GM21529 (cell line): Measurements from ENCODE around the gene TTYH2.

ENCODE experiments used
- ATAC-seq: cut with Tn5 transposase; IDR thresholded peaks from one replicate; pipeline ENCODE4 v1.9.1; 2021; ENCODE audit not compliant: unreplicated experiment

Gene TTYH2

DNA sequence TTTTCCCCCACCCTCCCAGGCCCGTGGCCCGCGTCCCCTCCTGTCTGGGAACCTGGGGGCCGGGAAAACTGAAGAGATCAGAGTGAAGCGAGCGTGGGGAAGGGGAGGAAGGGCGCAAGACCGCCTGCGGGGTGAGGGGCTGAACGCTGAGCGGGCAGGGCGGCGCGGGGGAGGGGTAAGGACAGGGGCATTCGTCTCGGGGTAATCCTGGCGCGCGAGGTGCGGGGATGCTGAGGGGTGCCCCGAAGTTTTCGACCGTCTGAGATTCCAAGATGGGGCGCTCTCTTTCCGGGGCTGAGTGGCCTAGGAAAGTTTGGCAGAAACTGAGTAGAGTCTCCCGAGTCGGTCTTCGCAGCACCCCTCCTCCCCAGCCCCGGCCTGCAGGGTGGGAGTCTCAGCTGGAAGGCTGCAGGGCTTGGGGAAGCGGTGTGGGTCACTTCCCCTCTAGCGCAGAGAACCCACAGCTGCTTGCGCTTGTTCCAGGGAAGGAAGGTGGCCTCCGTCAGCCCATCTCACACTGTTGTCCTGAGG is 555 bp downstream of the TTYH2 start:
- ATAC-seq = no peak

DNA sequence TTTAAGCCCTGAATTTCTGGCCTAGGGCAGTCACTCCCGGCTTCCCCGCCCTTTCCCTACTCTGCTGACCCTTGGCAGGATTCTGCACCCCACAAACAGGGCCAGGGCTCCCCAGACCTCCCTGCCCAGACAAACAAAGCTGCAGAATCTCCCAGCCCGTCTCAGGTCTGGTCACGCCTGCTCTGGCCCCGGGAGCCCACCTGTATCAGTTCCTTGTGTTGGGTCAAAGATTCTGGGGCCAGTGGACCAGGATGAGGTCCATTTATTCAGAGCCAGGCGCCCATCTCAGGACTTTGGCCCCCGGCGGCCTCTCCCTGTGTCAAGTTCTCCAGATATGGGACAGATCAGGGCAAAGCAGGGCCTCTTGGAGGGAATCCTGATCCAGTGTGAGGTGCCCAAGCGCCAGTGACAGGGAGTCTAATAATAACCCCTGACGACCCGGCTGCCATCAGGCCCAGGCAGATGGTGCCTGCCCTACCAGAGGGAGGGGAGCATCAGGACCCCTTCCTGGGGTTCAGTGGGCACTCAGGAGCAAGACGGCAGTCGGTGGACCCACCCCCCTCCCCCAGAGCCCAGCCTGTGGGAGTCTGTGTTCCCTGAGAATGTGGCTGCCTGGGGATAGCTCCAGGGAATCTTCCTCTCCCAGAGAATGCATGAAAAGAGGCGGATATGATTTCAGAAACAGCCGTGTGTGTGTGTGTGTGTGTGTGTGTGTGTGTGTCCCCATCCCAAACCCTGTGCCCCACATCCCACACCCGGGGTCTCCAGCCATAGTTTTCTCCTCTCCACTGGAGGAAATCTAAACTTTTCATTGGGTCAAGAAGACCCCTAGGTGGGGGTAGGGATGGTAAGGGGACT is 1.3 kb downstream of the TTYH2 start:
- no peak for ATAC-seq

DNA sequence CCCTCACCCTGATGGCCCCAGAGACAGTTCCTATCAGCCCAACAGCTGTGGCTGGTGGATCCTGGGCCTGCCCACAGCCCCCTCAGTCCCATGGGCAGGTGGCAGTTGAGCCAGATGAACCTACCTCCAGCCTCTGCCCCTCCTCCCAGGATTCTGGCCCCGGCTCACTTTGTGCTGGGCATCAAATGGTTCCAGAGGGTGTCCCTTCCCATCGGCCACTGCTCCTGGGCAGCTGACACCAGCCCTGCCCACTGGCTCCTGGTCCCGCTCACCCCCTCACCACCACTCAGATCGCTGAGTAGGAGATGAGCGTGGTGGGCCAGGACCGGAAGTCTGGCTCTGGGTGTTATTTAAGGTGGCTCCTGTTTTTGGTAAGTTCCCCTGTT is 2.0 kb downstream of the TTYH2 start:
- ATAC-seq = no peak

DNA sequence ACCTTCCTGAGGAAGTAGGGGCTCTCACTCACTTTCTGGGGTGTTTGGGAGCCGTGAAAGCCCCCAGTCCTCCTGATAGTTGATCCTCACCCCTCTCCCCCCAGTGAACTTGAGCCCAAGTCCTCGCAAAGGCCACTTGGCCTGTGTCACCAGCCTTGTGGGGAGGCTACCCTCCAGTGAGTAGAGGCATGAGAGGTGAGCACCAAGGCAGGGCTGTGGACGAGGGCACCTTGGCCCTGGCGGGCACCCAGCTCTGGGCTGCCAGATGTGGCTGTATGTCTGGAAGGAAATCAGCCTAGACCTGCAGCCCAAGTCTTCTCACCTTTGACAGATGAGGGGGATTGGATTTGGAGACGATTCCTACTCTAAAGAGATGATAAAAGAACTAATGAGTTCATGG is 3.1 kb downstream of the TTYH2 start:
- no peak for ATAC-seq

DNA sequence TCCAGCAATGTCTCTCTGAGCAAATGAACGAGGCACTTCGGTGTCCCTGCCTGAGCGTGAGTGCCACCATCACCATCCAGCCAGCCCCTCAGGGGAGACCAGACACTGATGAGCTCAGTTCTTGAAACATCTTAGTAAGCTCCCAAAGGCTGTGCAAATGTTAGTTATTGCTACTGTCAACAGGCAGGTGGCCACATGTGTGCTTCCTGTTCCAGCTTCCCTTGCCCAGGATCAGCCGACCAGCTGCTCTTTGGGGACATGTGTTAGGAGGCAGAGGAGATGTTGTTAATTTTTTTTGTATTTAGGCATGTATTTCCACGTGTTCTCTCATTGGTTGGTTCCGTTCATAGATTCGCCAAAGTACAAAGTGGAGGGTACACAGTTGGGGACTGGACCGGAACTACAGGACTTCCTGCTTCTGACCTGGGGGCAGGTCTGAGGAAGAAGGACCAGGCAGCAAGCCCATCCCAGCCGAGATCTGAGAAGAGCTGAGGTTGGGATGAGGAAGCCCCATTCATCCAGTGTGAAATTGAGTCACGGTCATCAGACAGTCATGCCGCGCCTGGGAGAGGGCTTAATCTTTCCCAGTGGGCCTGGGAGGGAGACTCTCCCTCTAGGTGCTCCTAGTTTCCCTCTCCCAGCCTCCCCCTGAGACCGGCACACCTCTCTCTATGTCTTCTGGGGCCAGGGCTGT is 3.8 kb downstream of the TTYH2 start:
- ATAC-seq = no peak

DNA sequence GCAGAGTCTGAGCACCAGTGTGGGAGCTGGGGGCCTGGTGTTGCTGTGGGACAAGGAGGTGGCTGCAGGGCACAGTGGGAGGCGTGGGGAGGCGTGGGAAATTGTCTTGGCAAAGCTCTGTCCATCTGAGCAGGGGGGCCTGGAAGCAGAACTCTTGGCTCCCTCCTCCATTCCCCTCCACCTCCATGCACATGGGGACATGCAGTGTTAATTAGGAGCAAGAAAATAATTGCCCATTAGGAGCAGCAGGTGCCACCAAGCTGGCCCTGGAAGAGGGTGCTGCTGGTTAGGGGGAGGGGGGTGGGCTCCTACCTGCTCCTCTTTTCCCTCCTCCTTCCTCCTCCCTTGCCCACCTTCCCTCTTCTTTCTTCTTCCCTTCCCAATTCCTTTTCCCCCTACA is 4.5 kb downstream of the TTYH2 start:
- ATAC-seq = no peak

DNA sequence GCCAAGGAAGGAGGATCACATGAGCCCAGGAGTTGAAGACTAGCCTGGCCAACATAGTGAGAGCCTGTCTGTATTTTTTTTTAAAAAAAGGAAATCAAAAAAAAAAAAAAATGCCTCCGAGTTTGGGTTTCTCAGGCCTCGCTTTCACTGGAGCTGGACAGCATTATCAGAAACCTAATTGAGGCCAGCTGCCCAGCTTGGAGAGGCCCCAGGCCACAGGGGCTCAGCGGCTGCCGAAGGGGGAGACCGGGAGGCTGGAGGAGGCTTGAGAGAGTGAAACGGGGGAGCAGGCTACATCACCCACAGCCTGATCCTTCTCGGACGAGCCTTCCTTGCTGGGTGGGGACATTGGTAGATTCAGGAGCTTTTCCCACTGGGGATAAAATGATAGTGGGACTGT is 5.1 kb downstream of the TTYH2 start:
- ATAC-seq = no peak

DNA sequence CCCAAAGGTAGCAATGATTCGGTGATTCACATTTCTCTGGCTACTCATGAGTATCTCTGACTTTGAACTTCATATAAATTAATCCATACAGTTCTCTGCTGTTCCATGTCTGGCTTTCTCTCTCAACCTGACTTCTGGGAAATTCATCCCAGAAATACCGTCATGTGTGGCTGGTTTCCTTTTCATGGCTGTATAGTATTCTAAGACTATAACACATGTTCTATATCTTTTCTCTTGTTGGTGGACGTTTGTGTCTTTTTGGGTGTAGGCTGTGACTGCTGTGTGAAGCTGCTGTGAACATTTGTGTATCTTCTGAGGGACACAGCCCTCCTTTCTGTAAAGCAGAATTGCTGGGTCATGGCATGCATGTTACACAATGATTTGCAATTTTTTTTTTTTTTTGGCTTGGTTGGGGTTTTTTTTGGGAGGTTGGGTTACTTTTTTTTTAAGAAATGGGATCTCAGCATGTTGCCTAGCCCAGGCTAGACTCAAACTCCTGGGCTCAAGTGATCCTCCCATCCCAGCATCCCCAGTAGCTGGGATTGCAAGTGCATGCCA is 6.3 kb downstream of the TTYH2 start:
- no peak for ATAC-seq

DNA sequence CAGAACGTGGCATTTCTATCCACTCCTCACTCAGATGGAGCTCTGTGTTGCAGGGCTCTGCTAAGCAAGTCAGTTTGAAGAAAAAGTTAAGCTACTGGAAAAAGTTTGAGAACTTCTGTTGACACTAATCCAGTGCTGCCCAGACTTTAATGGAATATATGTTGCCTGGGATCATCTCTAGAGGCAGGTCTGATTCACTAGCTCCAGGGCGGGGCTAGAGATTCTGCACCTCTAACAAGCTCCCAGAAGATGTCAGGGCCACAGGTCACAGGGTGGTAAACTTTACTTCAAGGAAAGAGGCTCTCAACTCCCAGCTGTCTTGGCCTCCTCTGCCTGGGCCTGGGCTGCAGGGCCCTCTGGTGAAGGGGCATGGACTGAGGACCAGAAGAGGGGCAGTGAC is 6.8 kb downstream of the TTYH2 start:
- ATAC-seq = no peak

DNA sequence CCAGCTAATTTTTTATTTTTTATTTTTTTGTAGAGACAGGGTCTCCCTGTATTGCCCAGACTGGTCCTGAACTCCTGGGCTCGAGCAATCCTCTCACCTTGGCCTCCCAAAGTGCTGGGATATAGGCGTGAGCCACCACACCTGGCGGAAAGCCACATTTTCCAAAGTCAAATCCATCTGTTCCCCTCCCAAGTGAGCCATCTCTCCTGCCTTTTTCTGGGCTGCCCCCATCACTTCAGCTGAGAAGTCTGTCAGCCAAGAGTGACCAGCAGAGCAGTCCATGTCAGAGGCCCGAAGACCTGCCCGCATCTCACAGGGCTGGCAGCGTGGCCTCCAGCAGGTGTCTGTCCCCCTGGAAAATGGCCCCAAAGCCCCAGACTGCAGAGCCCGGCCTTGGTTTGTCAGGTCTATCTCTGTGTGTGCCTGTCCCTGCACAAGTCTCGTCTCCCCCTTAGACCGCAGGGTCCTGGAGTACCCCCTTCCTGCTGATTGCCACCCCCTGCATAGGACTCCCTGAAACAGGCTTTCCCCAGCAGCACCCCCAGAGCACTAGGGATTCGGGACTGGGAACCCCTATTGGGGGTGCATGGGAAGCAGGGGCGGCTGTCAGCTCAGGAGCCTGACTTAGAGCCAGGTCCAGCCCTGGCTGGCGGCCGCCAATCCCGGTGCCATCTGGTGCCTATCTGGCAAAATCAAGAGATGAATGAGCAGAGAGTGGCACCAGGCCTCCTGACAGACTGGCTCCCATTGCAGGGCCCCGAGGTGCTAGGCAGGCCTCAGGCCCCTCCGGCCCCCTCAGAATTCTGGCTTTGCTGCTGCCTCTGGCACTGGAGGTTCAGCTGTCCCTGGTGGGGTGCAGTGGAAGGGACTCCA is 7.8 kb downstream of the TTYH2 start:
- ATAC-seq = no peak

DNA sequence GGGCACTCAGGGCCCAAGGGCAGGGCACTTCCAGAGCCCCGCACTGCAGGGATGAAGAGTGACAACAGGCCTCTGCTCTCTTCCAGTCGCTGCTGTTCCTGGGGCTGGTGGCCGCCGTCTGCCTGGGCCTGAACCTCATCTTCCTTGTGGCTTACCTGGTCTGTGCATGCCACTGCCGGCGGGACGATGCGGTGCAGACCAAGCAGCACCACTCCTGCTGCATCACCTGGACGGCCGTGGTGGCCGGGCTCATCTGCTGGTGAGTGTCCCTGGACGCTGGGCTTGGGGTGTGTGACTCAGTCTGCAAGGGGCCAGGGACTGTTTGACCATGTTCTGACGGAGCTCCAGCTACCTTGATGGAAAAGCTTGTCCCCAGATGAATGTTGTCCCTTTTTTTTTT is 9.0 kb downstream of the TTYH2 start:
- ATAC-seq = no peak

DNA sequence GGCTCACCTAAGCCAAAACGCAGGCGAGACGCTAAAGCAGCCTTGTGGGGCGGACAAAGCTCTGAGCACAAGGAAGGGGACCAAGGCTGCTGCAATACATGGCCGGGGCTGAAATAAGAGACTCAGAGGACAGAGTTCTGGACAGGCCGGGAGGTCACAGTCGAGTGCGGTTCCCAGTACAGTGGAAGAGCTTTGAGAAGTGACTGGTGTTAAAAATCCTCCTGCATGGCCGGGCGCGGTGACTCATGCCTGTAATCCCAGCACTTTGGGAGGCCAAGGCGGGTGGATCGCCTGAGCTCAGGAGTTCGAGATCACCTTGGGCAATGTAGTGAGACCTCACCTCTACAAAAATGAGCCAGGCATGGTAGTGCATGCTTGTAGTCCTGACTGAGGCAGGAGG is 10.5 kb downstream of the TTYH2 start:
- no peak for ATAC-seq

DNA sequence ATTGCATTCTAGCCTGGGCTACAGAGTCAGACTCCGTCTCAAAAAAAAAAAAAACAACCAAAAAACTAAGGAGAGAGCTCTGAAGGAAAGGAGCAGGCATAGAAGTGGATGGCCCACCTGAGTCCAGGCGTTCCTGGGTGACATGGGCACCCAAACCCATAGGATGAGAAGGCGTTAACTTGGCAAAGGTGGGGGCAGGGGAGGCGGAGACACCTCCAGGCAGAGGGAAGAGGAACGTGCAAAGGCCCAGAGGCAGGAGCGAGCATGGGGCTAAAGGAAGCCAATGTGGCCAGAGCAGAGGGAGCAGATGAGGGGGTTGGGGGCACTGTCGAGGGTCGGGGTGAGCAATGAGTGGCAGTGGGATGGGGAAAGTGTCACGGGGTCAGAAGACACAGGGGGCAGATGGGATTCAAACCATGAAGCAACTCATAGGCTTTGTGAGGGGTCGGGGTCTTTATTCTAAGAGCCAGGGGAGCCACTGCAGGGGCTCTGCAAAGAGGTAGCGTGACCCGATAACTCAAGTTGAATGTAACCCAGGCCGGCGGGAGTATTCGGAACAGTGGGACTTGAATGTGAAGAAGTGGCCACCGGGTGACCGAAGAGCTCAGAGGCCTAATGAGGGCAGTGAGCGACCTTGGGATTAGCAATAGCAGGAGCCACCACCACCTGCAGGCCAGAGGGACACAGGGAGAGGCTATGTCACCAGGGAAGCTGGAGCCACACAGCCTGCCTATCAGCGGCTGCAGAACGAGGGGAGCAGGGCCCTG is 11.8 kb downstream of the TTYH2 start:
- ATAC-seq = no peak

DNA sequence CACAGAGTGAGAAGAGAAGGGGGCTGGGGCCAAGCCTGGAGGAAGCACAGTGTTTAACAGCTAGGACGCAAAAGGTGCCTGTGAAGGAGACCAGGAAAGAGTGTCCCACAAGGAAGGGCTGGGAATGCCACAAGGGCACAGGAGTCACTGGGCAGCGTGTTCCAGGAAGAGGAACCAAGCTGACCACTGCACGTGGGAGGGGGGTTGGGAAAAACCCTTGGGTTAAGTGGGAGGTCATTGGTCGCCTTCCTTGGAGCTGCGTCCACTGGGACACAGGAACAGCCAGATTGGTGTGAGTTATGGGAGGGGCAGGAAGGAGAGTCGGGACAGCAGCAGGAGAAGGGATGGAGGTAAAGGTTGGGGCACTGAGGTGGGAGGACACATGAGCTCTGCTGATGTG is 12.9 kb downstream of the TTYH2 start:
- no peak for ATAC-seq

DNA sequence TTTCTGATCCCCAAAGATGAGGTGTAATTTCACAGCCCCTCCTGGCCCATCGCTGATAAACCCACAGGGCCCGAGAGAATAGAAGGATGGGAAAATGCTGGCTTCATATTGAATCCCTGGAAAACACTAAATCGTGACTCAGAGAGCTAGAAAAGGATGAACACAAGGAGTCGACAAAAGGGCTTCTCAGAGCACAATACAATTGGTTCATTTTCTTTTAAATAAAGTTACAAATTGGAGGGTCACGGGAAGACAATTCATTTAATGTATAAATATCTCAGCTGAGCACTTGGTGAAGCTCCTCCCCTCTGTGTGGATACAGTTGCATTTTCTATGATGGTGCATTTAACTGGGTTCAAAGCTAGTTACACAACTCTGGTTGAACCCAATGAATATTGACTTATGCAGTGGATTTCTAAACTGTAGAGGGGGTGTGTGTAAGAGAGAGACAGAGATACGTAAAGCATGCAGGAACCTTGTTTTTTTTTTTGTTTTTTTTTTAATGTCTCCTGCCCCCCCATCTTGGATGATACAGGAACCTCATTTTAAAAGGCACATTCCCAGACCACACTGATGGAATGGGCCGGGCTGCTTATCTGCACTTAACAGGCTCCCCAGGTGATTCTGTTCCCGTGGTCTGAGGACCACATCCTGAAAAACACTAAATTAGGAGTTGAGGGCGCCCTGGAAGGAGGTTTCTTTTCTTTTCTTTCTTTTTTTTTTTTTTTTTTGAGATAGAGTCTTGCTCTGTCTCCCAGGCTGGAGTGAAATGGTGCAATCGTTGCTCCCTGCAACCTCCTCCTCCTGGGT is 14.1 kb downstream of the TTYH2 start:
- no peak for ATAC-seq

DNA sequence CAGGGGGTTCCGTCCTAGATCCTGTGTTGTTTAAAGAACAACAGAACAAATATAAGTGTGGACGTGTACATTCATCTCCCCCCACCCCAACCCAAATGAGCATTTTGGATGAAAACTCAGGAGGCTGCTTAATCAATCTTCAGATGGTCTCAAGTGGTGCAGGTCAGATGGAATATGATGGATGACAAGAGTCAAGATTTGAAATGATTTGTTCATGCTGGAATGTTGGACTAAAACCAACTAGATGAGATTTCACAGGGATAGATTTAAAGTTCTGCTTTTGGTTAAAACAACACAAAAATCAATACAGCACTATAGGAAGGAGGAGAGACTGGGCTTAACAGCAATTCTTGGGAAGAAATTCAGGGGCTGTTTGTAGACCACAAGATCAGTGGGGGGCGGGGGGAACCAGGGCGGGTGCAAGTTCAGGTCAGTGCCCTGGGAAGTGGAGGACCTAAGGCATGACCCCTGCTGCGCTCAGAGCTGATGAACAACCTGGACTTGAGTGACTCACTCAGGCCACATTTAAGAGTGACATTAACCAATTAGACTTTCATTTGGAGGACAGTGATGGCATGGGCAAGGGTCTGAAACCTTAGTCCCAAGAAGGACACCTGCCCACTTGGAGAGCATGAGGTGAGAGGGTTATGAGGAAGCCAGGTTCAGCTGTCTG is 15.1 kb downstream of the TTYH2 start:
- ATAC-seq = no peak

DNA sequence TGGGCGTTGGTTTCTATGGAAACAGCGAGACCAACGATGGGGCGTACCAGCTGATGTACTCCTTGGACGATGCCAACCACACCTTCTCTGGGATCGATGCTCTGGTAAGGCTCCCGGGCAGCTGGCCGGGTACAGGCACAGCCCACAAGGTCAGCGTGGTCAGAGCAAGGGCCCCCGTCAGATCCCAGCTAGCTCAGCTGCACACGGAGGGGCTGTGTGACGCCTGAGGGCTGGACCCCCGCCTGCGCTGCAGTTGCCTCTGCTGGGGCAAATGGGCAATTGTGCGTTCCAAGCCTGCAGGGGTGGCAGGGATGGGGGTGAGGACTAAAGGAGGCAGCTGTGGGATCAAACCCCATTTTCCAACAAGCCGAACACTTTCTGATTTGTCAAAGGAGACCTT is 17.5 kb downstream of the TTYH2 start:
- ATAC-seq = no peak

DNA sequence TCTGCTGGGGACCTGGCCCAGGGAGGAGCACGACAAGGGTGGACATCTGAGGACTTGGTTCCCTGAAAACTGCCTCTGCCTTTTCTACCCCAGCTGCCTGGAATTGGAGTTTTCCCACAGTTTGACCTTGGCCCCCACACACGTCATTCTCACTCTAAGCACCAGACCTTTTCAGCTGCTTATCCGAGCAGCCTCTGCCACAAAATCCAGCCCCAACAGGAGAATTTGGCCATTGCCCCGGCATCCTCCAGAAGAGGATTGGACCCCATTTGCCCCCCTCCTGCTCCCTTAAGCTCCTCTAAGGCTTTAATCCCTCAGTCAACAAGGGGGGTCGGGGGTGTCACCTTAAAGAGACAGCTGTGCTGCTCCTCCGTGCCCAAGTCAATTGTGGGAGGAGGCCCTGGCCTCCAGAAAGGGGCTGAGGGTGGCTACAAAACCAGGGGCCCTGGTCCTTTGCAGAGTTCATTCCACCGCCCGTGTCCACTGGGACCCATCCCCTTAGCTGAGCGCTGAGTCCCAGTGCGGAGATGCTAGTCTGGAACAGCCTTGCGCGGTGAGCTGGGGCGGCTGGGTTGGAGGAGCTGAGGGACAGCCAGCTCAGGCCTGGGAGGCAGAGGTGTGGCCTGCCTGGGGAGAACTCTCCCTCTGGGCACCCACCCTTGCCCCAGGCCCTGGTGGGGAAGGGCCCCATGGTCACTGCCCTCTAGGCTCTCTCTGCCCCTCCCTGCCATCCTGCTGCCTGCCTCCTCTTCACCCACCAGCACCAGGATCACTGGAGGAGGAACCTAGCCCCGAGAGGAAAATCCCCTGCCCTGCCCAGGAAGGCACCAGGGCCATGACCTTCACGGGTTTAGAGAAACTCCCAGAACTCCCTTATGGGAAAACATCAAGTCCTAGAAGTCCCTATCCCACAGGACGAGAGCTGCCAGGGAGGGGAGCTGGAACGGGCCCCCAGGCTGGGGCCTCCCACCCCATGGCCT is 18.8 kb downstream of the TTYH2 start:
- ATAC-seq = no peak
